ENCODE results near the gene SLC30A2. TPM values are rescaled to one million over a fixed set of nuclear protein-coding genes. Genes with fewer than 3 reads are reported as not detected.

SLC30A2 gene
- total and polyA plus RNA-seq, 2 experiments from 2014 or later = 0.07 TPM; not detected in 1

DNA sequence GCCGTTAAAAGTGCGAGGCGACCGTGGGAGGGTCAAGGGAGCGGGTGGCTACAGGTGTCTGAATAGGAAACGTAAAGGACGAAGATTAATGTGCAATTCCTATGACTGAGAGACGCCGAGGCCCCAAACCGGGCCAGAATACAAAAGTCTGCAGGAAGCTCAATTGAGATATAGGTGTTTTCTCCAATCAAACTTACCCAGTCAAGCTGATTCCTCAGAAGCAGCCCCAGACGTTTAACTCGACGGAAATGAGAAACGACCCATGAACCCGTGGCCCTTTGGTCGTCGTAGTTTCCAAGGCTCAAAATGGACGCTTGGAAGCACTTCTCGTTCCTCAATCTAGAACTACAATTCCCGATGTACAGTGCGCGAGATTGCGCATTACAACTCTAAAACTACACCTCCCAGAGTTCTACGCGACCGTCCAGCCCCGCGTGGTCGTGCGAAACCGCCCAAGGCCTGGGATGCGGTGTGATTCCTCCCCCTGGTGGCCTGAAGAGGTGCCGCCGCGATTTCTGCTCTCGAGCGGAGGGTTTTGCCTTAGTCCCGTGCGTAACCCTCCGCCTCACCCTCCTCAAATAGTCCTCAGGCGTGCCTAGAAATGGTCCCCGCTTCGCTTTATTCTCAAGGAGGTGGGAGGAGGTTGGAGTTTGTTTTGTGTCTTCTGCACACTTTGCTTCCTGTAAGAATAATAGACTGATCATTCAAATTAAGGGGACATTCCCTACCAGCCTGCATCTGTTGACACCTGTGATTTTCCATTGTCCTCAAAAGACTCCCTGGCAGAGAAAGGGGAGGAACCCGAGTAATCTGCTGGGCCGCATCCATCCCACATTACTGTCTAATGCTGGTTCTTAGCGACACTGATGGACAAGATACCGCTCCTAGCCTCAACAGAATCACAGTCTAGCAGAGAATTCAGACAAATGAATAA lies 47.8 kb downstream of the SLC30A2 start, which contains the start of gene PAFAH2 (continued):
- TF ChIP-seq, protein P1, sequence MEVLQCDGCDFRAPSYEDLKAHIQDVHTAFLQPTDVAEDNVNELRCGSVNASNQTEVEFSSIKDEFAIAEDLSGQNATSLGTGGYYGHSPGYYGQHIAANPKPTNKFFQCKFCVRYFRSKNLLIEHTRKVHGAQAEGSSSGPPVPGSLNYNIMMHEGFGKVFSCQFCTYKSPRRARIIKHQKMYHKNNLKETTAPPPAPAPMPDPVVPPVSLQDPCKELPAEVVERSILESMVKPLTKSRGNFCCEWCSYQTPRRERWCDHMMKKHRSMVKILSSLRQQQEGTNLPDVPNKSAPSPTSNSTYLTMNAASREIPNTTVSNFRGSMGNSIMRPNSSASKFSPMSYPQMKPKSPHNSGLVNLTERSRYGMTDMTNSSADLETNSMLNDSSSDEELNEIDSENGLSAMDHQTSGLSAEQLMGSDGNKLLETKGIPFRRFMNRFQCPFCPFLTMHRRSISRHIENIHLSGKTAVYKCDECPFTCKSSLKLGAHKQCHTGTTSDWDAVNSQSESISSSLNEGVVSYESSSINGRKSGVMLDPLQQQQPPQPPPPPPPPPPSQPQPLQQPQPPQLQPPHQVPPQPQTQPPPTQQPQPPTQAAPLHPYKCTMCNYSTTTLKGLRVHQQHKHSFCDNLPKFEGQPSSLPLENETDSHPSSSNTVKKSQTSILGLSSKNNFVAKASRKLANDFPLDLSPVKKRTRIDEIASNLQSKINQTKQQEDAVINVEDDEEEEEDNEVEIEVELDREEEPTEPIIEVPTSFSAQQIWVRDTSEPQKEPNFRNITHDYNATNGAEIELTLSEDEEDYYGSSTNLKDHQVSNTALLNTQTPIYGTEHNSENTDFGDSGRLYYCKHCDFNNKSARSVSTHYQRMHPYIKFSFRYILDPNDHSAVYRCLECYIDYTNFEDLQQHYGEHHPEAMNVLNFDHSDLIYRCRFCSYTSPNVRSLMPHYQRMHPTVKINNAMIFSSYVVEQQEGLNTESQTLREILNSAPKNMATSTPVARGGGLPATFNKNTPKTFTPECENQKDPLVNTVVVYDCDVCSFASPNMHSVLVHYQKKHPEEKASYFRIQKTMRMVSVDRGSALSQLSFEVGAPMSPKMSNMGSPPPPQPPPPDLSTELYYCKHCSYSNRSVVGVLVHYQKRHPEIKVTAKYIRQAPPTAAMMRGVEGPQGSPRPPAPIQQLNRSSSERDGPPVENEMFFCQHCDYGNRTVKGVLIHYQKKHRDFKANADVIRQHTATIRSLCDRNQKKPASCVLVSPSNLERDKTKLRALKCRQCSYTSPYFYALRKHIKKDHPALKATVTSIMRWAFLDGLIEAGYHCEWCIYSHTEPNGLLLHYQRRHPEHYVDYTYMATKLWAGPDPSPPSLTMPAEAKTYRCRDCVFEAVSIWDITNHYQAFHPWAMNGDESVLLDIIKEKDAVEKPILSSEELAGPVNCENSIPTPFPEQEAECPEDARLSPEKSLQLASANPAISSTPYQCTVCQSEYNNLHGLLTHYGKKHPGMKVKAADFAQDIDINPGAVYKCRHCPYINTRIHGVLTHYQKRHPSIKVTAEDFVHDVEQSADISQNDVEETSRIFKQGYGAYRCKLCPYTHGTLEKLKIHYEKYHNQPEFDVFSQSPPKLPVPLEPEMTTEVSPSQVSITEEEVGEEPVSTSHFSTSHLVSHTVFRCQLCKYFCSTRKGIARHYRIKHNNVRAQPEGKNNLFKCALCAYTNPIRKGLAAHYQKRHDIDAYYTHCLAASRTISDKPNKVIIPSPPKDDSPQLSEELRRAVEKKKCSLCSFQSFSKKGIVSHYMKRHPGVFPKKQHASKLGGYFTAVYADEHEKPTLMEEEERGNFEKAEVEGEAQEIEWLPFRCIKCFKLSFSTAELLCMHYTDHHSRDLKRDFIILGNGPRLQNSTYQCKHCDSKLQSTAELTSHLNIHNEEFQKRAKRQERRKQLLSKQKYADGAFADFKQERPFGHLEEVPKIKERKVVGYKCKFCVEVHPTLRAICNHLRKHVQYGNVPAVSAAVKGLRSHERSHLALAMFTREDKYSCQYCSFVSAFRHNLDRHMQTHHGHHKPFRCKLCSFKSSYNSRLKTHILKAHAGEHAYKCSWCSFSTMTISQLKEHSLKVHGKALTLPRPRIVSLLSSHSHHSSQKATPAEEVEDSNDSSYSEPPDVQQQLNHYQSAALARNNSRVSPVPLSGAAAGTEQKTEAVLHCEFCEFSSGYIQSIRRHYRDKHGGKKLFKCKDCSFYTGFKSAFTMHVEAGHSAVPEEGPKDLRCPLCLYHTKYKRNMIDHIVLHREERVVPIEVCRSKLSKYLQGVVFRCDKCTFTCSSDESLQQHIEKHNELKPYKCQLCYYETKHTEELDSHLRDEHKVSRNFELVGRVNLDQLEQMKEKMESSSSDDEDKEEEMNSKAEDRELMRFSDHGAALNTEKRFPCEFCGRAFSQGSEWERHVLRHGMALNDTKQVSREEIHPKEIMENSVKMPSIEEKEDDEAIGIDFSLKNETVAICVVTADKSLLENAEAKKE (CRISPR knock-in tag; IDR thresholded peaks at IDR 0.05) = no peak
- TF ChIP-seq, protein P2, sequence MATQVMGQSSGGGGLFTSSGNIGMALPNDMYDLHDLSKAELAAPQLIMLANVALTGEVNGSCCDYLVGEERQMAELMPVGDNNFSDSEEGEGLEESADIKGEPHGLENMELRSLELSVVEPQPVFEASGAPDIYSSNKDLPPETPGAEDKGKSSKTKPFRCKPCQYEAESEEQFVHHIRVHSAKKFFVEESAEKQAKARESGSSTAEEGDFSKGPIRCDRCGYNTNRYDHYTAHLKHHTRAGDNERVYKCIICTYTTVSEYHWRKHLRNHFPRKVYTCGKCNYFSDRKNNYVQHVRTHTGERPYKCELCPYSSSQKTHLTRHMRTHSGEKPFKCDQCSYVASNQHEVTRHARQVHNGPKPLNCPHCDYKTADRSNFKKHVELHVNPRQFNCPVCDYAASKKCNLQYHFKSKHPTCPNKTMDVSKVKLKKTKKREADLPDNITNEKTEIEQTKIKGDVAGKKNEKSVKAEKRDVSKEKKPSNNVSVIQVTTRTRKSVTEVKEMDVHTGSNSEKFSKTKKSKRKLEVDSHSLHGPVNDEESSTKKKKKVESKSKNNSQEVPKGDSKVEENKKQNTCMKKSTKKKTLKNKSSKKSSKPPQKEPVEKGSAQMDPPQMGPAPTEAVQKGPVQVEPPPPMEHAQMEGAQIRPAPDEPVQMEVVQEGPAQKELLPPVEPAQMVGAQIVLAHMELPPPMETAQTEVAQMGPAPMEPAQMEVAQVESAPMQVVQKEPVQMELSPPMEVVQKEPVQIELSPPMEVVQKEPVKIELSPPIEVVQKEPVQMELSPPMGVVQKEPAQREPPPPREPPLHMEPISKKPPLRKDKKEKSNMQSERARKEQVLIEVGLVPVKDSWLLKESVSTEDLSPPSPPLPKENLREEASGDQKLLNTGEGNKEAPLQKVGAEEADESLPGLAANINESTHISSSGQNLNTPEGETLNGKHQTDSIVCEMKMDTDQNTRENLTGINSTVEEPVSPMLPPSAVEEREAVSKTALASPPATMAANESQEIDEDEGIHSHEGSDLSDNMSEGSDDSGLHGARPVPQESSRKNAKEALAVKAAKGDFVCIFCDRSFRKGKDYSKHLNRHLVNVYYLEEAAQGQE (IDR thresholded peaks at IDR 0.05; ENCODE audit: unreplicated experiment) = no peak
- no peak for TF ChIP-seq EZH2 (IDR thresholded peaks at IDR 0.05; ENCODE audit: low read depth, unreplicated experiment)
- 0 out of 2 replicates have a peak, but pooled peaks have one; percentile 47 for TF ChIP-seq ZNF331 (CRISPR knock-in tag; IDR thresholded peaks at IDR 0.05; ENCODE audit: low read depth)
